SK-N-SH treated with all-trans-retinoic acid at 6 μM for 48 hours (cell line): ENCODE results near the gene RNASE7.

Source experiments
- CREB5 ChIP-seq: fragments of 250-450 bp; sonication (Bioruptor Pico); IDR thresholded peaks from 2 replicates; pipeline ENCODE4 v1.5.1; 2020; ENCODE audit warnings: low read depth, mild to moderate bottlenecking, moderate library complexity
- ISL1 ChIP-seq: fragments of 250-450 bp; sonication (Bioruptor Pico); IDR thresholded peaks from 2 replicates; pipeline ENCODE4 v2.1.2; 2022; ENCODE audit warnings: mild to moderate bottlenecking, moderate library complexity
- RARB ChIP-seq: fragments of 250-450 bp; sonication (Bioruptor Pico); IDR thresholded peaks from 2 replicates; pipeline ENCODE4 v1.8.0; 2021; ENCODE audit warnings: mild to moderate bottlenecking, moderate library complexity
- TOX ChIP-seq: fragments of 250-450 bp; sonication (Bioruptor Pico); IDR thresholded peaks from 2 replicates; pipeline ENCODE4 v1.8.0; 2021; ENCODE audit warnings: mild to moderate bottlenecking, moderate library complexity, borderline replicate concordance
- TF ChIP-seq, protein P1 (sequence below): fragments of 250-450 bp; sonication (Bioruptor Pico); IDR thresholded peaks from 2 replicates; pipeline ENCODE4 v1.8.0; 2021; ENCODE audit warnings: low read depth, mild to moderate bottlenecking, moderate library complexity, borderline replicate concordance

- no peak for TF ChIP-seq CREB5 (CRISPR knock-in tag)
- TF ChIP-seq, protein P1, sequence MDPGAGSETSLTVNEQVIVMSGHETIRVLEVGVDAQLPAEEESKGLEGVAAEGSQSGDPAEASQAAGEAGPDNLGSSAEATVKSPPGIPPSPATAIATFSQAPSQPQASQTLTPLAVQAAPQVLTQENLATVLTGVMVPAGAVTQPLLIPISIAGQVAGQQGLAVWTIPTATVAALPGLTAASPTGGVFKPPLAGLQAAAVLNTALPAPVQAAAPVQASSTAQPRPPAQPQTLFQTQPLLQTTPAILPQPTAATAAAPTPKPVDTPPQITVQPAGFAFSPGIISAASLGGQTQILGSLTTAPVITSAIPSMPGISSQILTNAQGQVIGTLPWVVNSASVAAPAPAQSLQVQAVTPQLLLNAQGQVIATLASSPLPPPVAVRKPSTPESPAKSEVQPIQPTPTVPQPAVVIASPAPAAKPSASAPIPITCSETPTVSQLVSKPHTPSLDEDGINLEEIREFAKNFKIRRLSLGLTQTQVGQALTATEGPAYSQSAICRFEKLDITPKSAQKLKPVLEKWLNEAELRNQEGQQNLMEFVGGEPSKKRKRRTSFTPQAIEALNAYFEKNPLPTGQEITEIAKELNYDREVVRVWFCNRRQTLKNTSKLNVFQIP (CRISPR knock-in tag): no peak
- TF ChIP-seq ISL1 (CRISPR knock-in tag): no peak
- no peak for TF ChIP-seq RARB
- TF ChIP-seq TOX (CRISPR knock-in tag): no peak
Observed at GRCh38 chr14:21043974-21044618, 1.9 kb downstream of the RNASE7 start.
